Measurements from ENCODE around the gene KCNMA1. TPM values are rescaled to one million over a fixed set of nuclear protein-coding genes. Genes with fewer than 3 reads are reported as not detected.

KCNMA1 gene
- total RNA-seq, 4 donors from 2014 or later, result 66.8 to 96.5 (median 78.9) TPM

DNA sequence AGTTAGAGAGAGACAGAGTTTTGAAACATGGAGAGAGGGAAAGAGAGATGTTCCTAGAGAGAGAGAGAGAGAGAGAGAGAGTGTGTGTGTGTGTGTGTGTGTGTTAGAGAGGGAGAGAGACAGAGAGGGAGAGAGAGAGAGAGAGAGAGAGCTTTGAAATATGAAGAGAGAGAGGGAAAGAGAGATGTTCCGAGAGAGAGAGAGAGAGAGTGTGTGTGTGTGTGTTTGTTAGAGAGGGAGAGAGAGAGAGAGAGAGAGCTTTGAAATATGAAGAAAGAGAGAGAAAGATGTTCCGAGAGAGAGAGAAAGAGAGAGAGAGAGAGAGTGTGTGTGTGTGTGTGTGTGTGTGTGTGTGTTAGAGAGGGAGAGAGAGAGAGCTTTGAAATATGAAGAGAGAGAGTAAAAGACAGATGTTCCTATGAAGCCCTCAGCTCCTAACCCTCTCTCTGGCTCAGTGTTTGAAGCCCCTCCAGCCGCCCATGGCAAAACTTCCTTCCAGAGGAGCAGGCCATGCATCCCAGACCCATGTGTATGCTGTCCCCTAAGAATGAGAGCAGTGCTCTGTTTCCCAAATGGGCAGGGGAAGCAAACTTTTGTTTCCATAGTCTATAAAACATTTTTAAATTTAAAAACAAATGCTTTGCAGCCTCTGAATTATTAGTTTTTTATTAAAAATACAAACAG is 130.9 kb downstream of the KCNMA1 start:
- no peak overlapping the region for H3K4me3 ChIP-seq
- ATAC-seq (no peak), DNase-seq (no peak)
- H3K9me3 ChIP-seq, result no peaks in the 10 kb centered on the region
- intact Hi-C loops (cut with DNase I; ENCODE audit: low total_unique reads) (no loop called here), in situ Hi-C loops (cut with MboI; ENCODE audit: low sequenced_read_pairs in 4 of 4) (no loop called here)
- H3K36me3 ChIP-seq, result no peaks in the 10 kb centered on the region
- TF ChIP-seq POLR2A (IDR thresholded peaks at IDR 0.05), result no peak
- TF ChIP-seq, protein P1, sequence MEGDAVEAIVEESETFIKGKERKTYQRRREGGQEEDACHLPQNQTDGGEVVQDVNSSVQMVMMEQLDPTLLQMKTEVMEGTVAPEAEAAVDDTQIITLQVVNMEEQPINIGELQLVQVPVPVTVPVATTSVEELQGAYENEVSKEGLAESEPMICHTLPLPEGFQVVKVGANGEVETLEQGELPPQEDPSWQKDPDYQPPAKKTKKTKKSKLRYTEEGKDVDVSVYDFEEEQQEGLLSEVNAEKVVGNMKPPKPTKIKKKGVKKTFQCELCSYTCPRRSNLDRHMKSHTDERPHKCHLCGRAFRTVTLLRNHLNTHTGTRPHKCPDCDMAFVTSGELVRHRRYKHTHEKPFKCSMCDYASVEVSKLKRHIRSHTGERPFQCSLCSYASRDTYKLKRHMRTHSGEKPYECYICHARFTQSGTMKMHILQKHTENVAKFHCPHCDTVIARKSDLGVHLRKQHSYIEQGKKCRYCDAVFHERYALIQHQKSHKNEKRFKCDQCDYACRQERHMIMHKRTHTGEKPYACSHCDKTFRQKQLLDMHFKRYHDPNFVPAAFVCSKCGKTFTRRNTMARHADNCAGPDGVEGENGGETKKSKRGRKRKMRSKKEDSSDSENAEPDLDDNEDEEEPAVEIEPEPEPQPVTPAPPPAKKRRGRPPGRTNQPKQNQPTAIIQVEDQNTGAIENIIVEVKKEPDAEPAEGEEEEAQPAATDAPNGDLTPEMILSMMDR (IDR thresholded peaks at IDR 0.05 in 4 of 5, conservative IDR thresholded peaks at IDR 0.05 in 1 of 5), result peak in 1 of 5 experiments; percentile 35
- no peak overlapping the region for H3K27ac ChIP-seq
- peaks cover 20 to 36% of the 10 kb centered on the region in 2 donors for H3K4me1 ChIP-seq
- H3K27me3 ChIP-seq, result no peaks in the 10 kb centered on the region

DNA sequence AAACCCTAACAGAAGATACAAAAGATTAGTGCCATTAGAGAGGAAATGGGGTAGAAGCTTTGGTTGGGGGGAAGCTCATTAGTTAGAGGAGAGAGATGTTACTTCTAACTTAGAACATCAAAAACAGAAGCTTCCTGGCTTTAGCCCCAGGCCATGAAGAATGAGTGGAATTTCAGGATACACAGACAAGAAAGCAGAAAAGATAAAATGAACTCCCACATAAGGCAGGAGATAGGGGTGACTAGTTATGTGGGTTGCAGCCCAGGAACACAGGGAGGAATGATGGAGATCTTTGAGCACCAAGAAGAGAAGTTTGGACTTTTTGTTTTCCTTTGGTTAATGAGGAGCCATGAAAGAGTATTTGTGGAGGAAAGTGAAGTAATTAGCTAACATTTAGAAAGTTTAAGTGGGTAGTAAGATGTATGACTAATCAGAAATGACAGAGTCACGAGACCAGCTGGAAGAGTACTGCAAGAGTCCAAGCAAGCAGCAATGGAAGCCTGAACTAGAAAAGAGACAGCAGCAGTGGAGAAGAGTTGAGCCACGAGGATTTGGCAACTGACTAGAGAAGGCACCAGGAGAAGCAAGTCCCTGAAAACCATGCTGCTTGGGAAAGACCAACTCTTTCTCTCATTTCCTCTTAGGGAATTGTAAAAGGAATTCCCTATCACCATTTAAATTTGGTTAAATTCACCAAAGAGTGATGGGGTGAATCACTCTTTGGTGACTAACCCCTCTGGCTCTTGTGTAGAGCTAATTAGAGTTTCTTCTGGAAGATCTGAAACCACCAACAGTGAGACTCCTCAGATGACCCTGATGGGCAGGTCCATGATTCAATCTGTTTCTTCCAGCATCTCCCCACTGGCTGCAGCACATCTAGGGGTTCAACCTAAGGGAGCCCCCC is 131.9 kb downstream of the KCNMA1 start:
- no peak for DNase-seq
- Histone ChIP-seq H3K36me3 (no peaks in the 10 kb centered on the region), H3K9me3 (no peaks in the 10 kb centered on the region), H3K27me3 (no peaks in the 10 kb centered on the region), H3K4me1 (peaks cover 24 to 36% of the 10 kb centered on the region in 2 donors), H3K4me3 (no peak overlapping the region), H3K27ac (no peak overlapping the region)
- no peak for ATAC-seq
- TF ChIP-seq, protein P1 (IDR thresholded peaks at IDR 0.05 in 4 of 5, conservative IDR thresholded peaks at IDR 0.05 in 1 of 5), result no peak
- no peak for TF ChIP-seq POLR2A (IDR thresholded peaks at IDR 0.05)
- in situ Hi-C loops (cut with MboI; ENCODE audit: low sequenced_read_pairs in 4 of 4), result no loop called here
- intact Hi-C loops (cut with DNase I; ENCODE audit: low total_unique reads), result no loop called here

DNA sequence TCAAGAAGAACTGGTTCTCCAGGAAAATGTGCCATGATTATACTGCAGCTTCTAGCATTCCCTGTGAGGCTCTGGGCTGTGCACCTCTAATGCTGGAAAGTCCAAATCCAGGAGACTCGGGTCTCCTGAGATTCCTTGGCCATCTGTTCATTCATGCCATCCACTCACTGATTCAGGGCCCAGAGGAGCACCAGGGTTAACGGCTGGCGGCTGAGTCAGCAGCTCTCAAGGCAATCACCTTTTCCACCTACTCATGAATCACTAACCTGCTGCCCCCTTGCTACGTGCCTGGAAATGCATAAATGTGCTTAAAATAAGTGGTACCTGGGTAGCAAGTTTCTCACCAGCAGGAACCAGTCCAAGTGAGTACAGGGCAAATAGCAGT is 132.7 kb downstream of the KCNMA1 start:
- H3K27ac ChIP-seq, result no peak overlapping the region
- intact Hi-C loops (cut with DNase I; ENCODE audit: low total_unique reads), result no loop called here
- H3K27me3 ChIP-seq, result no peaks in the 10 kb centered on the region
- ATAC-seq, result no peak
- in situ Hi-C loops (cut with MboI; ENCODE audit: low sequenced_read_pairs in 4 of 4), result no loop called here
- no peaks in the 10 kb centered on the region for H3K9me3 ChIP-seq
- no peak overlapping the region for H3K4me3 ChIP-seq
- H3K4me1 ChIP-seq, result peaks cover 30 to 37% of the 10 kb centered on the region in 2 donors
- H3K36me3 ChIP-seq, result no peaks in the 10 kb centered on the region
- TF ChIP-seq, protein P1 (IDR thresholded peaks at IDR 0.05 in 4 of 5, conservative IDR thresholded peaks at IDR 0.05 in 1 of 5), result no peak
- TF ChIP-seq POLR2A (IDR thresholded peaks at IDR 0.05), result no peak
- no peak for DNase-seq

DNA sequence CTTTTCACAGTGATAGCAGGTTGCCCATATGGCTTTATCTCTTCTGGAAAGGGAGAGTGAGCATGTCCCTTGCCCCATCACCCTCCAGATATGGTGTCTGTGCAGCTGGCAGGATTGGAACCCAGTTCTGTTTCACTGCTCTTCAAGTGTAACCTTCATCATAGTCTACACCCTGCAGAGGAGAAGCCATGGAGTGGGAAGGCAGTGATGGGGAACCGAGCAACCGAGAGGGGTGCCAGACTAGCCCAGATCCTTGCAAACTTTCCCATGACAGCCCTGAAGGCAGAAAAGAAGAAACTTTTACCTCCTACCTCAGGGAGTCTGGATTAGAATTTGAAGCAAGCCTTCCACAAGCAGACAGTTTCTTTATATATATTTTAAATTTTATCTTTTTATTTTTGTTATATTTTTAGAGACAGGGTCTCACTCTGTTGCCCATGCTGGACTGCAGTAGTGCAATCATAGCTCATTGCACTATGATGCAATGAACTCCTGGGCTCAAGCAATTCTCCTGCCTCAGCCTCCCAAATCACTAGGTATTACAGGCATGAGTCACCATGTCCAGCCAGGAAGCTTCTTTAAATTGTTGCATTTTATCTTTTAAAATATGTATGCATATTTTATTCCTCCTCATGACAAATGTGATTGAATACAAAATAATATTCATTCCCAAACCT is 133.3 kb downstream of the KCNMA1 start:
- TF ChIP-seq POLR2A (IDR thresholded peaks at IDR 0.05), result no peak
- TF ChIP-seq, protein P1 (IDR thresholded peaks at IDR 0.05 in 4 of 5, conservative IDR thresholded peaks at IDR 0.05 in 1 of 5), result no peak
- ATAC-seq (no peak), DNase-seq (no peak)
- no peaks in the 10 kb centered on the region for H3K9me3 ChIP-seq
- no peaks in the 10 kb centered on the region for H3K36me3 ChIP-seq
- in situ Hi-C loops (cut with MboI; ENCODE audit: low sequenced_read_pairs in 4 of 4) (no loop called here), intact Hi-C loops (cut with DNase I; ENCODE audit: low total_unique reads) (no loop called here)
- no peak overlapping the region for H3K27ac ChIP-seq
- no peaks in the 10 kb centered on the region for H3K27me3 ChIP-seq
- H3K4me3 ChIP-seq, result no peak overlapping the region
- H3K4me1 ChIP-seq, result peaks cover 35 to 42% of the 10 kb centered on the region in 2 donors
